KG1 (cell line): Measurements from ENCODE around the gene ADAMTSL2.

Source experiments
- DNase-seq: peaks from one replicate; lab custom pipeline; 2025; lab: John Stamatoyannopoulos, UW

The ADAMTSL2 gene

DNA sequence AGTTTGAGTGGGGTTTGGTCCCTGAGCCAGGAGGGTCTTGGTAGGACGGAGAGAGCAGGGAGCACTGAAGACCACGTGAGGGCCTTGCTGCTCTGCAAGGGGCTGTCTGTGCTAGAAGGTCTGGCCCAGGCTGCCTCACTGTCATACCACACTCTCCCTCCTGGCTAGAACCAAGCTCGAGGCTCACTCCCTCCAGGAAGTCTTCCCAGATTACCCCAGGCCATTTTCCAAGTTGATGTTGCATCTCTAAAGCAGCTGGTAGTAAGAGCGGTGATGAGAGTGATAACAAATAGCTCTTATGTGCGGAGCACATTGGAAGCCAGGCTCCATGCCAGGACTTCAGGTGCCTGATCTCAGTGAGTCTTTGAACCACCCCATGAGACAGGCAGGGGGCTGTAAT is 16.3 kb upstream of the ADAMTSL2 start:
- DNase-seq = no peak

GRCh38 chr9:133518706-133519449 is 15.6 kb upstream of the ADAMTSL2 start:
- no peak for DNase-seq

DNA sequence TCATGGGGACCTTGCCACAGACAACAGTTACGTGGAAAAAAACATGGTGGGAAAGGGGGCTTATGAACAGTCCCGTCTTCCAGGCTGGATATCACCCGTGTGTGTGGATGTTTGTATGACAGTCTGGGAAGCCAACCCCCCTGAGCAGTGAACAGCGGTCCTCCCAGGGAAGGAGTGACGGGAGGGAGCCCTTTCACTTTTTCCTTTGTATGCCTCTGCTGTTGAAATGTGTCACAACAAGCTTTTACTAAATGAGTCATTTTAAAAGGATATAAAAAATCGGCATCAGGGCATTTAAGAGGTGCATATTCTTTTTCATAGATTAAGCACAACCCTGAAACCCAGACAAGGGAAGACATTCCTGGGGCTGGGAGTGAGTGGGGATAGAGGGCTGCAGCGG is 14.8 kb upstream of the ADAMTSL2 start:
- no peak for DNase-seq

DNA sequence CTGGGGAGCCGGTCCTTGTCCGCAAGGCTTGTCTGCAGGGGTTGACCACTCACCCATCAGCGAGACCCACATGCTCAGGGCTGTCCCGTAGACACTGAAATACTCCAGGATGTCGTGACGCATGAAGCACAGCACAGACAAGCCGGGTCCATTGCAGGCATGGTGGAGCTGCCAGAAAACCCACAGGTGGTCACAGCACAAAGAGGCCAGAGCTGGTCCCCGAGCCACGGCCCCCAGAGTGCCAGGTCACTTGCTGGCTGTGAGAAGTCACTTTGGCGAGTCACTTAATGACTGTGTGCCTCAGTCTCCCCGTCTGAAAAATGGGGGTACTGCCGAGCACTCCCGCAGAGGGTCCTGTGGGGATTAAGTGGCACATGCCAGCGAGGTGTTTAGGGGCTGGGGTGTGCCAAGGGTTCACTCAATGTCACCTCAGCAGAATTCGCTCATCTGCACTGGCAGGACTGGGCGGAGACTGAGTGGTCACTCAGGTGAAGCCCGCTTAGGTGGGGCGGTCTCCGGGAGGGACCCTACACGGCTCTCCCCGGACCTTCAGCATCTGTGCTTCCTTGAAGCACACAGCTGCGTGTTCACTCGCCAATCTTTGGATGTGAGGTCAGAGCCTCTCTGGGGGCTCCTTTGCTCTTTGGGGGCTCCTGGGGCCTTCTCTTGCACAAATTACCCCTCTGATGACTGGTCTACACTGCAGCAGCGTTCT is 14.2 kb upstream of the ADAMTSL2 start:
- DNase-seq = no peak

- DNase-seq = no peak
Observed at GRCh38 chr9:133521122-133522072, 13.1 kb upstream of the ADAMTSL2 start.

- no peak for DNase-seq
Observed at GRCh38 chr9:133522073-133522910, 12.2 kb upstream of the ADAMTSL2 start.

DNA sequence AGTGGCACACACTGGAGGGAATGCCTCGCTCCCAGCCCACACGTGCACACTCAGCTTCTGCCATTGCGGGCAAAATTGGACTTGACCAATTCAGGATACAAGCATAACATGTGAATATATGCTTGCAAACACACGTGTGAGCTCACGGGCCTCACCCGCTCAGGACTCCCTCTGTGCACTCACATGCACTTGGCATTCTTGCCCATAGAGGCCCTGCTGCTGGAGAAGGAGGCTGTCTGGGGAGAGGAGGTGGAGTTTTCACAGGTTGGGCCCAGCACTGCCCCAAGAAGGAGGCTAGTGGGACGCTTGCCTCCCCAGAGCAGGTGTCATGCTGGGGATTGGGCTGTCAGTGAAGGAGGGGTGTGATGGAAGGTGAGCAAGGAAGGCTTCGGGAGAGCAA is 11.4 kb upstream of the ADAMTSL2 start:
- no peak for DNase-seq

DNA sequence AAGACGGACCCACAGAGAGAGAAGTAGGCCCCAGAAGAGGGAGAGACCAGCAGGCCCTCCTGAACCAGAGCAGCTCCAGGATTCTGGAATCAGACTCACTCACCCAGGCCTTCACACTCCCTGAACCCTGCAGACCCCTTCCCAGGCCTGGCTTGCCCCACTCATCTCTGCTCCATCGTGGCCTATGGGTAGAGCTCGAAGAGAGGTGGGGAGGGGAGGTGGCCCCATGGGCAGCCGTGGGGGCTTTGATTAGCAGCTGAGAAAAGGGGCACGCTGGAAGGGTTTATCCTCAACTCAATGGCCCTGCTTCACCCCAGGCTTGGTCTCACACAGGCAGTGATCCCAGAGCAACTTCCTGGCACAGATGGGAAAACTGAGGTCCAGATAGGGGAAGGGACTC is 10.4 kb upstream of the ADAMTSL2 start:
- DNase-seq = no peak

- no peak for DNase-seq
Observed at GRCh38 chr9:133524679-133525228, 9.8 kb upstream of the ADAMTSL2 start, which contains the start of gene MYMK. Gene MYMK (minus strand): TSS chr9:133524959. CDS start chr9:133524844, 115 bp downstream.

DNA sequence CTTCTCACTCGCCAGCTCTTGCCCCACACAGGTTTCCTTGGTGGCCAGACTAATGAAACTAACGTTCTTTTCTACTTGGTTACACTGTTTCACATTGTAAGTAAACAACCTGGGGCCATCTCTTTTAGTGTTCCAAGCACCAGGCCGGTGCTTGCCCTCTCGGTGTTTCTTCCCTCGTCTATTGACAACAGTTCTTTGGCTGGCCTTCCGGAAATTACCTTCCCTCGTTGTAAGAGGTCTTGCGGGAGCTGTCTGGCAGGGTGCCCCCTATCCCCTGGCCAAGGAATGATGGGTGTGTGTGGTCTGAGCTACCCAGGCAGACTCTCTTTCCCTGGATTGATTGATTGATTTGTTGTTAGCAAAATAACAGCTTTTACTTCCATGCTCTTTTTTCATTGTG is 8.8 kb upstream of the ADAMTSL2 start:
- DNase-seq = no peak

DNA sequence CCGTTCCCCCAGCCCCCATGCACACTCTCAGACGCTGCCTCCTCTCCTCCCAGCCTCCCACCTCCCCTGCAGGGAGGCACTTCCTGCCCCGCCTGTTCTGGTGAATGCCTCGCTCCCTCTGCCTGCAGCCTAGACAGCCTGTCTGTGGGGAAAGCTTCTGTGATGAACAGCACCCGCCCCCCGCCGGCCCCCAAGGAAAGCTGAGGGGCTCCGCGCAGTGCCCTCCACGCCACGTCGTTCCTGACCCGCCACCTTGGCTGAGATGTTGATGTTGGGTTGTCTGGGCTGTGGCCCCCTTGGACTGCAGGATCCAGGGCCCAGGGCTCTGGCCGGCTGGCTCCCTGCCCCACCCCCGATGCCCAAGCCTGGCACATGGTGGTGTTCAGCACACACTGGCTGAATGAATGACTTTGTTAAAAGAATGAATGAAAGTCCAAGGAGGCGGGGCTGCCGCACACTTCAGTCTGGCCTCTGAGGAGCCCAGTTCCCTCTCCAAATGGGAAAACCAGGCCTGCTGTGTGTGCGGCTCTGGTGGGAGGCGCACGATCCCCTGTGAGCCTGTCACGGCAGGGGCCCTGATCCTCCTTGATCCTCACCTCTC is 7.7 kb upstream of the ADAMTSL2 start:
- no peak for DNase-seq

DNA sequence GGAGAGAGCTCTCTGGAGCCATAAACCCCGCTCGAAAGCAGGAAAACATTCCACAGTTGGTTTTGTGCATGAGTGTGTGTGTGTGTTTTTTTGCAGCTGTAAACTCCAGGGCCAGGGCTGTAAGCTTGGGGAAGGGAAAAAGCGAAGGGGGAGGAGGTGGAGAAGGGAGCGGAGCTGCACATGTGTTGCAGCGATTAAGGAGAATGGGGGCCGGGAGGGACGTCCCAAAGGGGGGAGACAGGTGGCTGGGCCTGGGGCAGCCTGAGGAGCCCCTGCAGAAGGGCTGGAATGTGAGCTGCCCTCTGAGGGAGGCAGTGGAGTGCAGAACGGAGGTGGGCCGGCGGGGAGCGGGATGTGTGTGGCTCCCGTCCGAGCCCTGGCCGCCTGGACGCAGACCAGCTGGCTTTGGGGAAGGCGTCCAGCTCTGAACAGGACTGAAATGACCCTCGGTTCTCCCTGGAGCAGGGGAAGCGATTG is 7.0 kb upstream of the ADAMTSL2 start:
- no peak for DNase-seq

DNA sequence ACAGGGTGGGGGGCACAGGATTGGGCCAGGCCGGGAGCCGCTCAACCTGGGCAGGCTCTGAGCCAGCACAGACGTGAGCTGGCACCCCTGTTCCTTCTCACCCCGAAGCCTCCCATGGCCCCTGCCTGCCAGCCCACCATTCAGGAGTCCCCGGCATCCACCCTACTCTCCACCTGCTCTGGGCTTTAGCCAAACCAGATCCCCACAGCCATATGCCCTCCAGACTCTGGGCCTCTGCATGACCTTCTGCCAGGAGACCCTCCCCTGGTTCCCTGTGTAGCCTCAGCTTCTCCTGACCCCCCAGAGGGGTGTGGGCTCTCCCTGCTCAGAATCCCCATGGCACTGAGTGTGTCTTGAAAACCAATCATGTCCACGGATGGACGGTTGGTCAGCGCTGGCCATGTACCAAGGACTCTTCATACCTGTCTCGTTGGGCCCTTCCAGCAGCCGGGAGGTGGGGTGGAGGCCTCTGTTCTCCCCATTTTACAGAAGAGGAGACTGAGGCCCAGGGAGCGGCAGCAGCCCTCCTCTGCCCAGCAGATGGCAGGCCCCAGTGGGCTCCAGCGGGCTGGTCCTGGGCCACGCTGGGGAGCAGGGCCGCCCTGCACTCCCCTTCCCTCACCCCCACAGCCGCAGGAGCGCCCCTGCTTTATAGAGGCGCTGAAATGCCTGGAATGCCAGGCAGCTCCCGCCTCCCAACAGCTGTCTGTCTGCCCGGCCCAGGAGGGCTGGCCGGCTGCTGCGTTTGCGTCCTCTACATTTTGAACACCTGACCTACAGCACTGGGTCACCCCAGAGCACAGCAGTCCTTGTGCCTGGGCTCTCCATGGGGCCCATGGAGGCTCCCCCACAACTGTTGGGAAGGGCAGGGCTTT is 6.3 kb upstream of the ADAMTSL2 start:
- DNase-seq = no peak

DNA sequence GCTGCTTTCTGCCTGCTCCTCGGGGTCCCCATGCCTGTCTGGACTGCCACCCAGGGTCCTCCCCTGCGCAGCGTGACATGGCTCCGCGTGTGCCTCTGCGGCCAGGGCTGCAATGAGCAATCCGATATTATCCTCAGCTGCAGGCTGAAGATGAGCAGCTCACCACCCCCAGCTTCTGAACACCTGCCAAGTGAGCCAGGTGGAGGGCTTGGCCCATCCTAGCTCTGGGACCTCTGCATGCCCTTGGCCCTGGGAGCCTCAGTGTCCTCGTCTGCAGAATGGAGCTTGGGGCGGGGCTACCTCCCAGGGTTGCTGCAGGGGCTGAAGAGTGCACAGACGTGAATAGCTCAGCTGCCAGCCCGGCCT is 5.6 kb upstream of the ADAMTSL2 start:
- no peak for DNase-seq

- no peak for DNase-seq
Observed at GRCh38 chr9:133529457-133529856, 5.0 kb upstream of the ADAMTSL2 start.

- DNase-seq = no peak
Observed at GRCh38 chr9:133529874-133530273, 4.6 kb upstream of the ADAMTSL2 start.

DNA sequence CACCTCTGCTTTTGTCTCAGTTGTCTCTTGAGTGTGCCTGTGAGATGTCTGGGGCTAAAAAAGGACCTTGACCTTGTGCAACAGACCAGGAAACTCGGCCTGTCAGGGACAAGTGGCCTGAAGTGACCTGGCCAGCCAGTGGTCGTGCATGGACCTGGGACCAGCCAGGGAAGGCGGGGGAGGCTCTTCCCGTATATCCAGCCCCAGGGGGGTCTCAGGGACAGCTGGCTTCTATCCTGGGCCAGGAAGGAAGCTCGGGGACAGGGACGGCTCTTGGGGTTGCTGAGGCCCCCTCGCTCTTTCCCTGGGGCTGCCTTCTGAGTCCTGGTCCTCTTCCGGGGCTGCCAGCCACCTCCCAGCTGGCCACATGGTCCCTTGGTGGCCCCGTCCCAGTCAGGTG is 3.2 kb upstream of the ADAMTSL2 start:
- DNase-seq = no peak

- peak; percentile 46 for DNase-seq
Observed at GRCh38 chr9:133532937-133533668, 1.4 kb upstream of the ADAMTSL2 start.

- DNase-seq = no peak
Observed at GRCh38 chr9:133533857-133534256, 647 bp upstream of the ADAMTSL2 start.
